T-cell (primary cell): ENCODE results near the gene PIEZO2. TPM values are rescaled to one million over a fixed set of nuclear protein-coding genes. Genes with fewer than 3 reads are reported as not detected.

Experiments
- ATAC-seq, 4 experiments: fragments of 200-7000 bp in 3 of 4; fragments of 150-1000 bp in 1 of 4; cut with Tn5 transposase; replicated peaks in 1 of 4; 1 replicate in 3 of 4; 2 replicates in 1 of 4; pipeline ENCODE4 v1.10.0; 2021; ENCODE audit warnings: moderate library complexity in 3 of 4, mild to moderate bottlenecking in 2 of 4, moderate number of reproducible peaks in 1 of 4
- CTCF ChIA-PET, 2 donors: fragments of 300-600 bp; sonication (Branson Sonifier 250); formaldehyde crosslinking; loops; one replicate each; lab custom pipeline; 2022; ENCODE audit warnings: antibody characterized with exemption in 2 of 2; lab: Charles Lee
- POLR2A ChIA-PET, 2 donors: fragments of 300-600 bp; sonication (Branson Sonifier 250); formaldehyde crosslinking; loops; one replicate each; lab custom pipeline; 2022; ENCODE audit warnings: antibody characterized with exemption in 2 of 2; lab: Charles Lee
- DNase-seq, 35 experiments: peaks; one replicate each; pipeline versions ENCODE4 v3.0.0 to v3.0.0-alpha.2; 2013 to 2023
- H3K27ac ChIP-seq: one replicate; pipeline ENCODE4 v1.5.1; 2013; ENCODE audit warnings: low read length
- H3K27me3 ChIP-seq, 2 experiments: replicated peaks in 1 of 2; 1 replicate in 1 of 2; 2 replicates in 1 of 2; pipeline versions ENCODE4 v1.6.1 to v1.7.0; 2013; ENCODE audit warnings: low read length in 1 of 2, mixed read lengths in 1 of 2; ENCODE audit not compliant: control insufficient read depth in 2 of 2, insufficient read depth in 2 of 2; ENCODE audit errors: extremely low read depth in 1 of 2
- H3K36me3 ChIP-seq, 2 donors: 1 replicate in 1 of 2; 2 replicates in 1 of 2; pipeline versions ENCODE4 v1.6.1 to v1.7.0; 2013; ENCODE audit warnings: low read length in 1 of 2; ENCODE audit not compliant: control insufficient read depth in 2 of 2, insufficient read depth in 1 of 2; ENCODE audit errors: extremely low read depth in 1 of 2
- H3K4me1 ChIP-seq, 2 experiments: 1 replicate in 1 of 2; 2 replicates in 1 of 2; pipeline versions ENCODE4 v1.6.1 to v1.7.0; 2013; ENCODE audit warnings: low read length in 2 of 2, mixed read lengths in 1 of 2; ENCODE audit not compliant: insufficient read depth in 2 of 2, control insufficient read depth in 1 of 2; ENCODE audit errors: extremely low read depth in 1 of 2
- H3K4me3 ChIP-seq, 2 donors: 1 replicate in 1 of 2; 2 replicates in 1 of 2; pipeline versions ENCODE4 v1.5.1 to v1.7.0; 2013; ENCODE audit warnings: mild to moderate bottlenecking in 2 of 2, low read length in 1 of 2, moderate library complexity in 1 of 2; ENCODE audit not compliant: control insufficient read depth in 1 of 2; ENCODE audit errors: extremely low read depth in 1 of 2
- H3K9me3 ChIP-seq: 2 replicates; pipeline ENCODE4 v1.7.0; 2013
- H3K27ac Mint-ChIP-seq, 2 donors: one replicate each; pipeline ENCODE4 v1.8.0; 2020 to 2021; ENCODE audit warnings: mild to moderate bottlenecking in 2 of 2, mixed read lengths in 2 of 2
- H3K27me3 Mint-ChIP-seq, 2 donors: one replicate each; pipeline ENCODE4 v1.8.0; 2021 to 2022; ENCODE audit warnings: mixed read lengths in 2 of 2
- H3K36me3 Mint-ChIP-seq: one replicate; pipeline ENCODE4 v1.8.0; 2021; ENCODE audit warnings: mixed read lengths
- H3K4me1 Mint-ChIP-seq, 3 donors: one replicate each; pipeline ENCODE4 v1.8.0; 2020 to 2022; ENCODE audit warnings: mixed read lengths in 3 of 3, mild to moderate bottlenecking in 1 of 3
- H3K4me3 Mint-ChIP-seq, 3 donors: one replicate each; pipeline ENCODE4 v1.8.0; 2020 to 2022; ENCODE audit warnings: mild to moderate bottlenecking in 3 of 3, mixed read lengths in 3 of 3, moderate library complexity in 3 of 3
- H3K9me3 Mint-ChIP-seq, 3 donors: one replicate each; pipeline ENCODE4 v1.8.0; 2020 to 2022; ENCODE audit warnings: mixed read lengths in 3 of 3
- WGBS: methylation state at CpG from one replicate; pipeline ENCODE4 v1.1.5; 2013; ENCODE audit warnings: missing lambda C conversion rate; ENCODE audit not compliant: insufficient coverage; 5-methylcytosine and 5-hydroxymethylcytosine counted together
- total RNA-seq, 35 experiments: library from RNA in 6 of 35; stranded (reverse) in 6 of 35; fragments of 120-200 nt in 1 of 35; gene quantifications; one replicate each; pipeline versions ENCODE4 v1.2.1 to v1.2.4 and lab custom pipeline; 2013 to 2026

PIEZO2 gene
- total RNA-seq, 5 donors from 2014 or later (not counting 1 experiment from before 2014, with no cell fraction given): 0.05 to 0.90 (median 0.21) TPM; not detected in 1

GRCh38 chr18:10950876-10951630, 198.3 kb downstream of the PIEZO2 start:
- ChIA-PET POLR2A (interaction anchor here (0.5 to 0.7 kb wide), 2 partner anchors 1240 to 1798 kb away, joined by 4 to 6 read pairs; no protein-coding TSS in a partner anchor), CTCF (no interaction called here)
- no peak overlapping the region for H3K27ac ChIP-seq
- no peak overlapping the region for H3K27ac Mint-ChIP-seq
- DNase-seq: no peak
- no peaks in the 10 kb centered on the region for H3K27me3 ChIP-seq
- H3K4me1 Mint-ChIP-seq: no peaks in the 10 kb centered on the region
- 77% methylated on average over 7 of the region's 8 CpGs for WGBS
- H3K4me3 Mint-ChIP-seq: no peak overlapping the region
- H3K9me3 ChIP-seq: peaks cover 2% of the 10 kb centered on the region
- no peak overlapping the region for H3K4me3 ChIP-seq
- no peaks in the 10 kb centered on the region for H3K4me1 ChIP-seq
- no peaks in the 10 kb centered on the region for H3K36me3 Mint-ChIP-seq
- H3K27me3 Mint-ChIP-seq: peaks cover 0 to 10% of the 10 kb centered on the region in 2 donors
- no peaks in the 10 kb centered on the region for H3K36me3 ChIP-seq
- no peak for ATAC-seq
- peaks cover under 1 to 13% (median 2%) of the 10 kb centered on the region in 3 donors for H3K9me3 Mint-ChIP-seq

GRCh38 chr18:10950080-10950875, 199.1 kb downstream of the PIEZO2 start:
- Histone ChIP-seq H3K4me3 (no peak overlapping the region), H3K27ac (no peak overlapping the region)

GRCh38 chr18:10949655-10950054, 199.7 kb downstream of the PIEZO2 start:
- Histone ChIP-seq H3K4me3 (no peak overlapping the region), H3K27me3 (no peaks in the 10 kb centered on the region), H3K9me3 (peaks cover 4% of the 10 kb centered on the region), H3K27ac (no peak overlapping the region), H3K4me1 (no peaks in the 10 kb centered on the region), H3K36me3 (no peaks in the 10 kb centered on the region)
- POLR2A ChIA-PET: no interaction called here
- Mint-ChIP-seq H3K4me3 (no peak overlapping the region), H3K9me3 (peaks cover 10 to 20% (median 16%) of the 10 kb centered on the region in 3 donors), H3K36me3 (no peaks in the 10 kb centered on the region), H3K27ac (no peak overlapping the region), H3K4me1 (no peaks in the 10 kb centered on the region), H3K27me3 (peaks cover 0 to 4% of the 10 kb centered on the region in 2 donors)
- no CpG with 5 or more reads among the region's 1 CpG for WGBS
- DNase-seq: no peak
- no peak for ATAC-seq
- CTCF ChIA-PET: no interaction called here

More at GRCh38 chr18:10950080-10950875, 199.1 kb downstream of the PIEZO2 start:
- 80% methylated on average over 5 of the region's 12 CpGs for WGBS
- H3K4me1 ChIP-seq: no peaks in the 10 kb centered on the region
- Mint-ChIP-seq H3K27ac (no peak overlapping the region), H3K4me3 (no peak overlapping the region), H3K9me3 (peaks cover 6 to 20% (median 10%) of the 10 kb centered on the region in 3 donors), H3K27me3 (peaks cover 0 to 10% of the 10 kb centered on the region in 2 donors), H3K36me3 (no peaks in the 10 kb centered on the region), H3K4me1 (no peaks in the 10 kb centered on the region)
- peaks cover 4% of the 10 kb centered on the region for H3K9me3 ChIP-seq
- no peaks in the 10 kb centered on the region for H3K27me3 ChIP-seq
- ChIA-PET POLR2A (no interaction called here), CTCF (no interaction called here)
- ATAC-seq: no peak
- H3K36me3 ChIP-seq: no peaks in the 10 kb centered on the region
- DNase-seq: no peak

- no peaks in the 10 kb centered on the region for H3K27me3 Mint-ChIP-seq
- no peaks in the 10 kb centered on the region for H3K4me1 Mint-ChIP-seq
- Histone ChIP-seq H3K4me3 (no peak overlapping the region), H3K4me1 (no peaks in the 10 kb centered on the region), H3K27ac (no peak overlapping the region), H3K36me3 (no peaks in the 10 kb centered on the region), H3K9me3 (peaks cover 4% of the 10 kb centered on the region), H3K27me3 (no peaks in the 10 kb centered on the region)
- no peak overlapping the region for H3K4me3 Mint-ChIP-seq
- H3K27ac Mint-ChIP-seq: no peak overlapping the region
- ATAC-seq: no peak
- no peaks in the 10 kb centered on the region for H3K36me3 Mint-ChIP-seq
- POLR2A ChIA-PET: no interaction called here
- CTCF ChIA-PET: no interaction called here
- peaks cover 15 to 26% (median 17%) of the 10 kb centered on the region in 3 donors for H3K9me3 Mint-ChIP-seq
- 100% methylated on average over 2 of the region's 5 CpGs for WGBS
- DNase-seq: no peak
Measured at GRCh38 chr18:10948421-10948820, 200.9 kb downstream of the PIEZO2 start.

GRCh38 chr18:10946058-10946457, 203.3 kb downstream of the PIEZO2 start:
- peaks cover 19 to 27% (median 23%) of the 10 kb centered on the region in 3 donors for H3K9me3 Mint-ChIP-seq

GRCh38 chr18:10942998-10943397, 206.4 kb downstream of the PIEZO2 start:
- Histone ChIP-seq H3K27ac (no peak overlapping the region), H3K9me3 (peaks cover 4% of the 10 kb centered on the region), H3K27me3 (peaks cover 0 to 3% of the 10 kb centered on the region in 2 experiments), H3K36me3 (no peaks in the 10 kb centered on the region), H3K4me3 (no peak overlapping the region), H3K4me1 (no peaks in the 10 kb centered on the region)
- WGBS: 75% methylated on average over 4 of the region's 4 CpGs
- no peaks in the 10 kb centered on the region for H3K27me3 Mint-ChIP-seq
- H3K36me3 Mint-ChIP-seq: no peaks in the 10 kb centered on the region
- no peak for ATAC-seq
- H3K4me3 Mint-ChIP-seq: no peak overlapping the region
- no peaks in the 10 kb centered on the region for H3K4me1 Mint-ChIP-seq
- CTCF ChIA-PET: no interaction called here
- H3K9me3 Mint-ChIP-seq: peaks cover 19 to 27% (median 23%) of the 10 kb centered on the region in 3 donors
- POLR2A ChIA-PET: no interaction called here
- no peak for DNase-seq
- no peak overlapping the region for H3K27ac Mint-ChIP-seq

More at GRCh38 chr18:10946058-10946457, 203.3 kb downstream of the PIEZO2 start:
- POLR2A ChIA-PET: no interaction called here
- CTCF ChIA-PET: no interaction called here
- peaks cover 0 to 3% of the 10 kb centered on the region in 2 experiments for H3K27me3 ChIP-seq
- H3K27ac ChIP-seq: no peak overlapping the region
- no peak overlapping the region for H3K4me3 ChIP-seq
- H3K36me3 Mint-ChIP-seq: no peaks in the 10 kb centered on the region
- ATAC-seq (no peak), DNase-seq (no peak)
- H3K36me3 ChIP-seq: no peaks in the 10 kb centered on the region
- no peak overlapping the region for H3K4me3 Mint-ChIP-seq
- H3K9me3 ChIP-seq: peaks cover 4% of the 10 kb centered on the region
- H3K4me1 Mint-ChIP-seq: no peaks in the 10 kb centered on the region
- no peaks in the 10 kb centered on the region for H3K27me3 Mint-ChIP-seq
- no peak overlapping the region for H3K27ac Mint-ChIP-seq
- no peaks in the 10 kb centered on the region for H3K4me1 ChIP-seq
